HG03097 (cell line): Measurements from ENCODE around the gene ZNF28.
"Not testable (repeated sequence)": the region's sequence is repeated elsewhere in the genome, so short reads cannot be mapped to it uniquely, and the experiment has no call there.

ENCODE experiments used
- ATAC-seq: cut with Tn5 transposase; IDR thresholded peaks from one replicate; pipeline ENCODE4 v1.9.1; 2021; ENCODE audit not compliant: unreplicated experiment, low FRiP score

Gene ZNF28

DNA sequence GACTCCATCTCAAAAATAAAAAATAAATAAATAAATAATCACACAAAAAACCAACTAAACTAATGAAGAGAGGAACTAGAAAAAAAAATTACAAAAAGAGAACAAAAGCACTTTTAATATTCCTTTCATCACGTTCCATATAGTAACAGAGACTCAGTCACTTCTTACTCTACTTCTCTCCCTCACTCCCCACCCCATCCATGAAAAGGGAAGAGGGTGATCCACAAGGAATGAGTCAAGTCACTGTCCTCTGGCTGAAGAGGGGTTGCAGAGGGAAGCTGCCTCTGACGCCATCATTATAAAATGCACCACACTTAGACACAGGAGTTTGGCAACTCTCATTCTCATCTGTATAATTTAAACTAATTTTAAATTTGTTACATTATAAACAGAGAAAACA lies 38.6 kb downstream of the ZNF28 start:
- ATAC-seq = not testable (repeated sequence)

DNA sequence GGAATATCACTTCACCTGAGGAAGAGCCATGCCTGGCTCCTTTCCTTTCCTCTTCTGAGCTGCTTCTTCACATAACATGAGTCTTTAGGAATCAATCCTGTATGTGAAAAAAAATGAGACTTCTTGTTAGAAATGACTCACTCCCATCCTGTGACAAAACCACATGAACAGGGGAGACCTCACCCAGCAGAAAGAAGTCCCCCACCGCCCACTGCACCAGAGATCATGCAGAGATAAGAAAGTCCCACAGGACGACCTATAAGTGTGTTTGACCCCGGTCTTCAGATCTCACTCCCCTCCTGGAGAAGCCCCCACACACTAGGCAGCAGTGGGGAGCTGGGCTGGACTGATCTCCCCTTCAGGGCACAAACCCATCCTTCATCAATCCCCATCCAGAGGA lies 42.6 kb downstream of the ZNF28 start:
- ATAC-seq = no peak

DNA sequence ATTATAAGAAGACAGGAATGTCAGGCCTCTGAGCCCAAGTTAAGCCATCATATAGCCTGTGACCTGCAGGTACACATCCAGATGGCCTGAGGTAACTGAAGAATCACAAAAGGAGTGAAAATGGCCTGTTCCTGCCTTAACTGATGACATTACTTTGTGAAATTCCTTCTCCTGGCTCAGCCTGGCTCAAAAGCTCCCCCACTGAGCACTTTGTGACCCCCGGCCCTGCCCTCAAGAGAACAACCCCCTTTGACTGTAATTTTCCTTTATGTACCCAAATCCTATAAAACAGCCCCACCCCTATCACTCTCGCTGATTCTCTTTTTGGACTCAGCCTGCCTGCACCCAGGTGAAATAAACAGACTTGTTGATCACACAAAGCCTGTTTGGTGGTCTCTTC lies 65.0 kb downstream of the ZNF28 start:
- not testable (repeated sequence) for ATAC-seq

DNA sequence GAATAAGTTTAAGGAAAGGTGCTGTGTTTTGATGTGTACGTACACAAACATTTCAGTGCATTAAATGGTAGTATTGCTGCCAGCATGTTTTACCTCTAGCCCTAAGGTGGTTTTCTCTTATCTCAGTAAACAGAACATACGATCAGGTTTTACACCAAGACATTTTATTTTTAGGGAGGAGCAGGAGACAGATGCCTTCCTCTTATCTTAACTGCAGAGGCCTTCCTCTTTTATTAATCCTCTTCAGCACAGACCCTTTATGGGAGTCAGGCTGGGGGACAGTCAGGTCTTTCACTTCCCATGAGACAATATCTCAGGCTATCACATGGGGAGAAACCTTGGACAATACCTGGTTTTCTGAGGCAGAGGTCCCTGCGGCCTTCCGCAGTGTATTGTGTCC lies 71.7 kb downstream of the ZNF28 start:
- no peak for ATAC-seq

DNA sequence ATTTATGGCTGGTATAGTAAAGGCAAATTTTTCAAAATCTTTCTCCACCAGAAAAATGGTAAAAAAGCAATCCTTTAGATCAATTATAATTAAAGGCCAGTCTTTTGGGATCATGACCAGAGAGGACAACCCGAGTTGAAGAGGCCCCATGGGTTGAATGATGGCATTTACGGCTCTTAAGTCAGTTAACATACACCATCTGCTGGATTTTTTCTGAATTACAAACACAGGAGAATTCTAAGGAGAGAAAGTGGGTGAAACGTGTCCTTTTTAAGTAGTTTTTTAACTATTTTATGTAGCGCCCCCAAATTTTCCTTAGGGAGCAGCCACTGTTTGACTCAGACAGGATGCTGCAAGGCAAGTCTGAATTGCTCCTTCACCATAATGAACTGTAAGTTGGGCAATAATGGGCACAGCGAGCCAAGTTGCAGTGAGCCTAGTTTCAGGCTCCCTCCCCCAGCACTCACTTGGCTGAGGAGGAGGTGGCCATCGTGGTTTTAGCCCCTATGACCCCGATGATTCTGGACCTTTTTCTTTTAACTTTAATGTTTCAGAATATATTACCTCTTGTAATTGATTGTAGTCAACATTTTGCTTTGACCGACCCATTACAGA lies 73.0 kb downstream of the ZNF28 start:
- no peak for ATAC-seq
